HepG2 (cell line): ENCODE measurements around the gene G6PD. TPM values are rescaled to one million over a fixed set of nuclear protein-coding genes. Genes with fewer than 3 reads are reported as not detected.

Experiments
- CREB3 ChIP-seq: sonication (generic); formaldehyde crosslinking; IDR thresholded peaks from 2 replicates; pipeline ENCODE4 v1.5.0; 2020; ENCODE audit warnings: missing genetic modification reagents
- EEA1 ChIP-seq: sonication (generic); formaldehyde crosslinking; IDR thresholded peaks from 2 replicates; pipeline ENCODE4 v1.5.1; 2020; ENCODE audit warnings: mild to moderate bottlenecking, missing genetic modification reagents, borderline replicate concordance
- HDAC1 ChIP-seq: sonication (generic); formaldehyde crosslinking; IDR thresholded peaks from 2 replicates; pipeline ENCODE4 v1.5.1; 2020; ENCODE audit warnings: mild to moderate bottlenecking, missing genetic modification reagents
- HNF4A ChIP-seq: sonication (generic); formaldehyde crosslinking; IDR thresholded peaks from 2 replicates; pipeline ENCODE4 v1.4.0; 2020; ENCODE audit warnings: missing genetic modification reagents
- IRF1 ChIP-seq: sonication (generic); formaldehyde crosslinking; IDR thresholded peaks from 2 replicates; pipeline ENCODE4 v1.4.0; 2020; ENCODE audit warnings: low read depth, mild to moderate bottlenecking, missing genetic modification reagents
- KLF12 ChIP-seq: sonication (generic); formaldehyde crosslinking; IDR thresholded peaks from 2 replicates; pipeline ENCODE4 v1.4.0; 2020; ENCODE audit warnings: missing genetic modification reagents, borderline replicate concordance
- MIER3 ChIP-seq: IDR thresholded peaks from 2 replicates; pipeline ENCODE4 v1.6.1; 2016; ENCODE audit warnings: missing compliant biosample characterization, borderline replicate concordance
- PHF20 ChIP-seq: sonication (generic); formaldehyde crosslinking; IDR thresholded peaks from 2 replicates; pipeline ENCODE4 v1.5.0; 2020; ENCODE audit warnings: mild to moderate bottlenecking, missing genetic modification reagents
- RARA ChIP-seq: IDR thresholded peaks from 2 replicates; pipeline ENCODE4 v1.6.1; 2016; ENCODE audit warnings: missing genetic modification reagents, missing compliant biosample characterization
- STAT6 ChIP-seq: sonication (generic); formaldehyde crosslinking; IDR thresholded peaks from 2 replicates; pipeline ENCODE4 v1.4.0; 2020; ENCODE audit warnings: missing genetic modification reagents, mild to moderate bottlenecking, borderline replicate concordance
- TCF7 ChIP-seq: sonication (generic); IDR thresholded peaks from 2 replicates; pipeline ENCODE4 v1.6.1; 2016; ENCODE audit warnings: antibody characterized with exemption, low read depth
- TOE1 ChIP-seq: sonication (generic); formaldehyde crosslinking; IDR thresholded peaks from 2 replicates; pipeline ENCODE4 v1.4.0; 2020; ENCODE audit warnings: mild to moderate bottlenecking, missing genetic modification reagents
- YY1 ChIP-seq: IDR thresholded peaks from 2 replicates; pipeline ENCODE4 v1.6.1; 2011; ENCODE audit warnings: low read length, low read depth, moderate library complexity, mild to moderate bottlenecking; ENCODE audit not compliant: insufficient read depth, insufficient replicate concordance
- ZBTB39 ChIP-seq: sonication (generic); formaldehyde crosslinking; IDR thresholded peaks from 2 replicates; pipeline ENCODE4 v1.5.0; 2020; ENCODE audit warnings: missing genetic modification reagents
- ZFP36 ChIP-seq: fragments of 150-350 bp; IDR thresholded peaks from 2 replicates; pipeline ENCODE4 v1.6.1; 2018; ENCODE audit warnings: borderline replicate concordance, low read length, low read depth; ENCODE audit not compliant: partially characterized antibody
- ZFX ChIP-seq: sonication (generic); formaldehyde crosslinking; IDR thresholded peaks from 2 replicates; pipeline ENCODE4 v1.4.0; 2020; ENCODE audit warnings: mild to moderate bottlenecking, low read depth, missing genetic modification reagents, moderate library complexity
- ZNF317 ChIP-seq: sonication (generic); formaldehyde crosslinking; IDR thresholded peaks from 2 replicates; pipeline ENCODE4 v1.5.0; 2020; ENCODE audit warnings: mild to moderate bottlenecking, missing genetic modification reagents
- ZNF772 ChIP-seq: sonication (generic); formaldehyde crosslinking; IDR thresholded peaks from 2 replicates; pipeline ENCODE4 v1.5.0; 2020; ENCODE audit warnings: mild to moderate bottlenecking, missing genetic modification reagents
- ZNF83 ChIP-seq: sonication (generic); formaldehyde crosslinking; IDR thresholded peaks from 2 replicates; pipeline ENCODE4 v1.4.0; 2020; ENCODE audit warnings: missing genetic modification reagents, mild to moderate bottlenecking, borderline replicate concordance
- polyA plus RNA-seq, 8 experiments: library from polyadenylated mRNA; depleted of rRNA in 3 of 8; stranded (reverse) in 7 of 8; unstranded in 1 of 8; fragments of >200 nt; fragmentation: Illumina TruSeq in 4 of 8; extraction: Trizol in 4 of 8; gene quantifications; 2 replicates each; pipeline versions ENCODE4 v1.2.1 to v1.2.3, GENCODE V29; 2011 to 2016; ENCODE audit warnings: low read depth in 4 of 8, missing spikeins in 1 of 8, mixed read lengths in 1 of 8; ENCODE audit not compliant: insufficient read depth in 1 of 8
- total RNA-seq, 5 experiments: library from RNA; depleted of rRNA; stranded (reverse); fragments of >200 nt; fragmentation: Illumina TruSeq; extraction: Trizol; gene quantifications; 2 replicates each; pipeline ENCODE4 v1.2.3, GENCODE V29; 2016; ENCODE audit warnings: low read depth in 1 of 5
- TF ChIP-seq, protein P1 (sequence below): IDR thresholded peaks from 2 replicates; pipeline ENCODE4 v1.6.1; 2016; ENCODE audit warnings: missing compliant biosample characterization, missing genetic modification reagents, borderline replicate concordance
- TF ChIP-seq, protein P2 (sequence below): IDR thresholded peaks from 2 replicates; pipeline ENCODE4 v1.6.1; 2016; ENCODE audit warnings: low read depth, borderline replicate concordance

Gene G6PD
- total and polyA plus RNA-seq, 2 of the 13 experiments (the other 11 are each of a cell fraction or from before 2014, with no cell fraction given), result 18.8 to 28.8 TPM

DNA sequence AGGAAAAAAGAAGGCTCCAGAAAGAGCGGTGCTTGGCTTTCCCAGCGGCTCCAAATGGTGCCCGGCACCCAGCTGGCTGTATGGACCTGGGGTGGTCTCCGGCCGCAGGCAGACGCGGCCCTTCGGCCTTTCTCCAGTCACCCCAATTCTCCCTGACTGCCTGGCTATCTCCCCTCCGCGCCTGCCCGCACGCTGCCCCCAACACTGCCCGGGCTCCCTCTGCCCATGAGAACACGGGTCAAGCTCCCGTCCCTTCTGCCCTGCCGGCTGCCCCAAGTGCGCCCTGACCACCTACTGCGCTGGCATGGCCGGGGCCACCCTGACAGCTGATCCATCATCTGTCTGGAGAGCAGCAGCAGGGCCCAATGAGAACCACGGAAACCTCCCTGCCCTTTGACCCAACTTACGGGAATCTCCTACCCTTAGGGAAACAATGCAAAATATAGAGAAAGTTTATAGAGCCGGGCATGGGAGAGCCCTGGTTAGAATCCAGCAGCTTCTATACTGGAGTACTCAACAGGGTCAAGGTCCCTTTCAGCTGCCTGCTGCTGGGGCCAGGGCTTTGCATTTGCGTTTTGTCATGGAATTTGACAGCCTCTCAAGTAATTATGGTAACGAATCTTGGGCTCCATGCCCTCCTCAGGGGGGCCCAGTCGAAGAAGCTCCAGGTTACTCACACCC is 29.4 kb downstream of the G6PD start (continued):
- TF ChIP-seq HDAC1 (CRISPR knock-in tag) (peak; percentile 49; the same call in 1 of the 2 replicates), ZFX (CRISPR knock-in tag) (peak; percentile 41; the same call in 1 of the 2 replicates), MIER3 (CRISPR knock-in tag) (peak; percentile 17; the same call in 1 of the 2 replicates), PHF20 (CRISPR knock-in tag) (no peak), TCF7 (no peak), ZBTB39 (CRISPR knock-in tag) (no peak), ZNF772 (CRISPR knock-in tag) (0 out of 2 replicates have a peak, but pooled peaks have one; percentile 25), STAT6 (no peak), ZNF317 (no peak), ZNF83 (CRISPR knock-in tag) (no peak), KLF12 (CRISPR knock-in tag) (no peak), CREB3 (CRISPR knock-in tag) (no peak), ZFP36 (no peak), RARA (CRISPR knock-in tag) (no peak), IRF1 (no peak), TOE1 (CRISPR knock-in tag) (no peak), EEA1 (no peak), HNF4A (CRISPR knock-in tag) (0 out of 2 replicates have a peak, but pooled peaks have one; percentile 32), YY1 (no peak)
- TF ChIP-seq, protein P1, sequence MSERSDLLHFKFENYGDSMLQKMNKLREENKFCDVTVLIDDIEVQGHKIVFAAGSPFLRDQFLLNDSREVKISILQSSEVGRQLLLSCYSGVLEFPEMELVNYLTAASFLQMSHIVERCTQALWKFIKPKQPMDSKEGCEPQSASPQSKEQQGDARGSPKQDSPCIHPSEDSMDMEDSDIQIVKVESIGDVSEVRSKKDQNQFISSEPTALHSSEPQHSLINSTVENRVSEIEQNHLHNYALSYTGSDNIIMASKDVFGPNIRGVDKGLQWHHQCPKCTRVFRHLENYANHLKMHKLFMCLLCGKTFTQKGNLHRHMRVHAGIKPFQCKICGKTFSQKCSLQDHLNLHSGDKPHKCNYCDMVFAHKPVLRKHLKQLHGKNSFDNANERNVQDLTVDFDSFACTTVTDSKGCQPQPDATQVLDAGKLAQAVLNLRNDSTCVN, result peak; percentile 50; the same call in 1 of the 2 replicates
- TF ChIP-seq, protein P2, sequence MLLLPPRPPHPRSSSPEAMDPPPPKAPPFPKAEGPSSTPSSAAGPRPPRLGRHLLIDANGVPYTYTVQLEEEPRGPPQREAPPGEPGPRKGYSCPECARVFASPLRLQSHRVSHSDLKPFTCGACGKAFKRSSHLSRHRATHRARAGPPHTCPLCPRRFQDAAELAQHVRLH (CRISPR knock-in tag), result no peak
